ENCODE results near the gene PRR16. TPM values are rescaled to one million over a fixed set of nuclear protein-coding genes. Genes with fewer than 3 reads are reported as not detected.
"Not testable (repeated sequence)": the region's sequence is repeated elsewhere in the genome, so short reads cannot be mapped to it uniquely, and the experiment has no call there.

Gene PRR16
- total RNA-seq, result 10 to 100 TPM in 2 of 4 donors, 1 to 10 TPM in 2; 6.9 to 13.3 (median 8.9) TPM
- 7.5 TPM for polyA plus RNA-seq
- long read RNA-seq, donor 1, partial matches to known transcripts, result 0 of 3 reads
- long read RNA-seq, donor 1, other reads (novel, unspliced or antisense), result 3 of 3 reads
- long read RNA-seq, donor 2, result 0 reads
- long read RNA-seq, donor 3, partial matches to known transcripts, result 3 of 4 reads
- long read RNA-seq, donor 3, other reads (novel, unspliced or antisense), result 1 of 4 reads
- long read RNA-seq, donor 4, partial matches to known transcripts, result 2 of 3 reads
- long read RNA-seq, donor 4, other reads (novel, unspliced or antisense), result 1 of 3 reads

DNA sequence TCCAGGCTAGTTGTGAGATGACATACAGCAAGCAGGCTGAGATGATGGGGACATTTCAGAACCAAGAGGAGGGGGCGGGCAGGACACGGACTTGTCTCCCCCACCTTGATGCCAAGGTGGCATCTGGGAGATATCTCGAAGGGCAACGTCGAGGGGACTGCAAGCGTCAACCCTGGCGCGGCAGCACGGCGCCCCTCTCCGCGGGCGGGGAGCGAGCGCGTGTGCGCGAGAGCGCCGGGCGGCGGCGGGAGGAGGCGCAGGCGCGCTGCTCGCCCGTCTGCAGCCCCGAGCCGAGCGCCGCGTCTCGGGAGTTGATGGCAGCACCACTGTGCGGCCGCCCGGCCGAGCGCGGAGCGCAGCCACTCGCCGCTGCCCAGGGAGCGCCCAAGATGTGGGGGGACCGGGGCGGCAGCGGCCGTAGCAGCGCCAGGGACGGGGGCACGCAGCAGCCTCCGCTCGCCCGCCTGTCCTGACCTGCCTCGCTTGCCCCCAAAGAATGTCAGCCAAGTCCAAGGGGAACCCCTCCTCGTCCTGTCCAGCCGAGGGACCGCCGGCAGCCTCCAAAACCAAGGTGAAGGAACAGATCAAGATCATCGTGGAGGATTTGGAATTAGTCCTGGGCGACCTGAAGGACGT, at the start of gene PRR16:
PRR16 (plus strand) TSS at position 310 of the 636 bp plus-strand sequence.
- no peaks in the 10 kb centered on the region for H3K4me1 ChIP-seq (ENCODE audit: control insufficient read depth, insufficient read depth, low read length)
- peak within 1 kb of the TSS; percentile 90 for H3K4me3 ChIP-seq (ENCODE audit: low read length)
- no peaks in the 10 kb centered on the region for H3K27me3 ChIP-seq (ENCODE audit: control insufficient read depth, insufficient read depth)
- DNase-seq (peak; percentile 47 to 84 (median 82)), ATAC-seq (peak; percentile 92 to 95)
- intact Hi-C loops (cut with DNase I), result loop anchor here (5.0 to 10.0 kb wide), 3 partner anchors 409 to 527 kb away; no protein-coding TSS in a partner anchor
- under 1% methylated on average over 62 of the region's 62 CpGs for WGBS
- no peaks in the 10 kb centered on the region for H3K9me3 ChIP-seq (ENCODE audit: control insufficient read depth, low read length)
- peak within 1 kb of the TSS; percentile 34 for H3K27ac ChIP-seq (ENCODE audit: low read length)

DNA sequence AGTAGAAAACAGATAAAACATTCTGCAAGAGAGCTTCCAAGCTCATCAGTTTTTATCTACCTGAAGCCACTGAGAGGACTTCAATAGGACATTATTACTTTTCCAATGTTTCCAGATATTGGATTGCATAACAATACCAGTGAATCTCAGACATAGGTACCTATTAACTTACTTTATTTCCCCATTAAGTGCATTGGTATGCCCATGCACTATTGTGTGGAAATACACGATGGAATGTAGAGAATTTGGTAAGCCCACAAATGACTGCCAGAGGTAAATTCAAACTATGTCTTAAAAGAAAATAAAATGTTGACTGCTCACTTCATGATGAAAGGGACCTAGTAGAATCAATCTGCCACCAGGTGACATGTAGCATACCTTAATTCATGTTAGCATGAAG, 48.1 kb upstream of the PRR16 start:
- Histone ChIP-seq H3K4me1 (ENCODE audit: control insufficient read depth, insufficient read depth, low read length) (peaks cover under 1% of the 10 kb centered on the region), H3K9me3 (ENCODE audit: control insufficient read depth, low read length) (no peaks in the 10 kb centered on the region), H3K4me3 (ENCODE audit: low read length) (no peak overlapping the region), H3K27me3 (ENCODE audit: control insufficient read depth, insufficient read depth) (no peaks in the 10 kb centered on the region), H3K27ac (ENCODE audit: low read length) (no peak overlapping the region)
- intact Hi-C loops (cut with DNase I), result no loop called here
- WGBS, result 81% methylated on average over 1 of the region's 1 CpG
- DNase-seq (no peak), ATAC-seq (no peak)

DNA sequence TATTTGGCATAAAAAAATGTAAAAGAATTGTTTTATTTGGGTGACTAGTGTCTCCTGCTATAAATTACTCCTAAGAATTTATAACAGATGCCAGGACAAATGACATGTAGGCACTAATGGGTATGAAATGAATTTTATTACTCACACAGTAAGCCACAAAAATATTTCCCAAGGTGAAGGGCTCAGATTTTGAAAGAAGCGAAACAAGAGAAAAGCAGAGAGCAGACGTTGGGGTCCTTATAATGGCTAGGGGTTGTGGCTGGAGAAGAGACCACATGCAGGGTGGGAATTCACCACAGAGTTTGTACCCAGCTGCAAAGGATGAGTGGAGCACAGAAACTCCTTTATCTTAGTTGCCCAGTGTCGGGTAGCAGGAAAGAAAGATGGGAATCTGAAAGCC, 45.0 kb upstream of the PRR16 start:
- intact Hi-C loops (cut with DNase I), result no loop called here
- H3K4me3 ChIP-seq (ENCODE audit: low read length), result no peak overlapping the region
- no peaks in the 10 kb centered on the region for H3K27me3 ChIP-seq (ENCODE audit: control insufficient read depth, insufficient read depth)
- H3K4me1 ChIP-seq (ENCODE audit: control insufficient read depth, insufficient read depth, low read length), result no peaks in the 10 kb centered on the region
- ATAC-seq, result no peak
- H3K9me3 ChIP-seq (ENCODE audit: control insufficient read depth, low read length), result no peaks in the 10 kb centered on the region
- DNase-seq, result no peak
- H3K27ac ChIP-seq (ENCODE audit: low read length), result no peak overlapping the region
- WGBS, result 65% methylated on average over 3 of the region's 3 CpGs

DNA sequence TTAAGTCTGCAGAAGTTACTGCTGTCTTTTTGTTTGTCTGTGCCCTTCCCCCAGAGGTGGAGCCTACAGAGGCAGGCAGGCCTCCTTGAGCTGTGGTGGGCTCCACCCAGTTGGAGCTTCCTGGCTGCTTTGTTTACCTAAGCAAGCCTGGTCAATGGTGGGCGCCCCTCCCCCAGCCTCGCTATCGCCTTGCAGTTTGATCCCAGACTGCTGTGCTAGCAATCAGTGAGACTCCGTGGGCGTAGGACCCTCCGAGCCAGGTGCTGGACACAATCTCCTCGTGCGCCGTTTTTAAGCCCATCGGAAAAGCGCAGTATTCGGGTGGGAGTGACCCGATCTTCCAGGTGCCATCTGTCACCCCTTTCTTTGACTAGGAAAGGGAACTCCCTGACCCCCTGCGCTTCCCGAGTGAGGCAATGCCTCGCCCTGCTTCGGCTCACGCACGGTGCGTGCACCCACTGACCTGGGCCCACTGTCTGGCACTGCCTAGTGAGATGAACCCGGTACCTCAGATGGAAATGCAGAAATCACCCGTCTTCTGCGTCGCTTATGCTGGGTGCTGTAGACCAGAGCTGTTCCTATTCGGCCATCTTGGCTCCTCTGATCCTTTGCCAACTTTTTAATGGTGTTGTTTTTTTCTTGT, 37.3 kb upstream of the PRR16 start:
- intact Hi-C loops (cut with DNase I); H3K4me3 ChIP-seq (ENCODE audit: low read length); ATAC-seq; H3K9me3 ChIP-seq (ENCODE audit: control insufficient read depth, low read length); H3K27ac ChIP-seq (ENCODE audit: low read length); H3K27me3 ChIP-seq (ENCODE audit: control insufficient read depth, insufficient read depth); H3K4me1 ChIP-seq (ENCODE audit: control insufficient read depth, insufficient read depth, low read length): not testable (repeated sequence)
- 91% methylated on average over 25 of the region's 25 CpGs for WGBS
- DNase-seq, result peak in 1 of 3 donors; percentile 7

DNA sequence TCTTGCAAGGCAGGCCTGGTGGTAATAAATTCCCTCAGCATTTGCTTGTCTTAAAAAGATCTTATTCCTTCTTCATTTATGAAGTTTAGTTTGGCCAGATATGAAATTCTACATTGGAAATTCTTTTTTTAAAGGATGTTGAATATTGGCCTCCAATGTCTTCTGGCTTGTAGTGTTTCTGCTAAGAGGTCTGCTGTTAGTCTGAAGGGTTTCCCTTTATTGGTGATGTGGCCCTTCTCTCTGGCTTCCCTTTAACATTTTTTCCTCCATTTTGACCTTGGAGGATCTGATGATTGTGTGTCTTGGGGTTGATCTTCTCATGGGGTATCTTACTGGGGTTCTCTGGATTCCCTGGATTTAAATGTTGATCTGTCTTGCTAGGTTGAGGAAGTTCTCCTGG, 33.5 kb upstream of the PRR16 start:
- Histone ChIP-seq H3K4me3 (ENCODE audit: low read length) (no peak overlapping the region), H3K9me3 (ENCODE audit: control insufficient read depth, low read length) (no peaks in the 10 kb centered on the region), H3K27me3 (ENCODE audit: control insufficient read depth, insufficient read depth) (no peaks in the 10 kb centered on the region), H3K4me1 (ENCODE audit: control insufficient read depth, insufficient read depth, low read length) (no peaks in the 10 kb centered on the region), H3K27ac (ENCODE audit: low read length) (no peak overlapping the region)
- intact Hi-C loops (cut with DNase I), result no loop called here
- DNase-seq (no peak), ATAC-seq (no peak)

DNA sequence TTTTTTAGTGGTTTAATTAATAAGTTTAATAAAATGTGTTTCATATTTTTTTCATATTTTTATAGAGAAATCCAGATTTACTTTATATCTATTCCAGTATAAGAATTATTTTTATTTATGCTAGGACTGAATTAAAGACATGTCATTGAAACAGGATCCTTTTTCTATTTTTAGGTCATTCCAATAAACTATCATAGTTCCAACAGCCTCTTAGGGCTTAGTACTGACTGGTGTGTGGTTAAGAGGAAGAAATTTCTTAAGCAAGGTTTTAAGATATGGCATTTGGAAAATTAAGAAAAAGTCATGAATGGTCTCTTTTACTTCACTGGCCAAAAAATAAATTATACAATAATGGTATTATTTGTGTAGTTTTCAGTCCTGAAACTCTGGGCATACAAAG, 31.2 kb upstream of the PRR16 start:
- no peak for DNase-seq
- intact Hi-C loops (cut with DNase I), result no loop called here
- H3K27me3 ChIP-seq (ENCODE audit: control insufficient read depth, insufficient read depth), result no peaks in the 10 kb centered on the region

DNA sequence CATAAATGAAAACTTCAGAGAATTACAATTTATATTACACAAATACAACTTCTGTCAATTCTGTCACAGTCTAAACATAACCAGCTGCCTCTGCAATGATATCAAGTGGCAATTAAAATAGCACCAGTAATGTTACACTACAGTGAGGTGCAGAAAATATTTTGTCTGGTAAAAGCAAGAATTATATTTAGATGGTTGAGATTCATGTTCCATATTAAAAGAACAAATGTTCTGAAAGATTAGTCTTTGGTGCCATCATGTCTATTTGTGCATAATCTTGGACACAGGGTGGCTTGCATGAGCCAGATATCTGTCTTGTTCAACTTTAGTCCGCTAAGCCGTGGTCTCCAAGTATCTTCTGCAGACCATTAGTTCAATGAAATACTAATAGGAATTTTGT, 29.0 kb upstream of the PRR16 start:
- WGBS, result 53% methylated on average over 2 of the region's 2 CpGs
- no peak overlapping the region for H3K27ac ChIP-seq (ENCODE audit: low read length)
- ATAC-seq, result peak in 1 of 2 donors; percentile 64

More for the DNA sequence above, 31.2 kb upstream of the PRR16 start:
- Histone ChIP-seq H3K27ac (ENCODE audit: low read length) (no peak overlapping the region), H3K9me3 (ENCODE audit: control insufficient read depth, low read length) (no peaks in the 10 kb centered on the region), H3K4me1 (ENCODE audit: control insufficient read depth, insufficient read depth, low read length) (no peaks in the 10 kb centered on the region), H3K4me3 (ENCODE audit: low read length) (no peak overlapping the region)
- no peak for ATAC-seq

DNA sequence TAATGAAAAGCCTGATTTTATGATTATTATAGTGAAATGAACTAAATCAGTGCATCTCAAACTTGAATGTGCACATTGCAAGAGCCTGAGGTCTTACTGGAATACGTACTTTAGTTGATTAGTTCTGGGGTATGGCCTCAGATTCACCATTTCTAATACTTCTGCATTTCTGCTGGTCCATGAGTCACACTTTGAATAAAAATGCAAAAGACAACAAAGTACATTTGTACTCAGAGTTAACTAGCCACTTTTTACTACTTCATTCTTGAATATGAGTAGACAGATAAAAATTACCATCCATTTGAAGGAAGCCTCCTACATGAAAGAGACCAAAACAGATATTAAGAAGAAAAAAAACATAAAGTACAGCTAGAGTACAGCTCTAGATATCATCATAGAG, 27.1 kb upstream of the PRR16 start:
- ATAC-seq (no peak), DNase-seq (no peak)
- Histone ChIP-seq H3K9me3 (ENCODE audit: control insufficient read depth, low read length) (no peaks in the 10 kb centered on the region), H3K4me3 (ENCODE audit: low read length) (no peak overlapping the region), H3K27ac (ENCODE audit: low read length) (no peak overlapping the region), H3K27me3 (ENCODE audit: control insufficient read depth, insufficient read depth) (no peaks in the 10 kb centered on the region), H3K4me1 (ENCODE audit: control insufficient read depth, insufficient read depth, low read length) (no peaks in the 10 kb centered on the region)
- 89% methylated on average over 1 of the region's 1 CpG for WGBS
- intact Hi-C loops (cut with DNase I), result no loop called here

More for the DNA sequence above, 29.0 kb upstream of the PRR16 start:
- H3K4me1 ChIP-seq (ENCODE audit: control insufficient read depth, insufficient read depth, low read length), result no peaks in the 10 kb centered on the region
- DNase-seq, result no peak
- no peak overlapping the region for H3K4me3 ChIP-seq (ENCODE audit: low read length)
- intact Hi-C loops (cut with DNase I), result no loop called here
- no peaks in the 10 kb centered on the region for H3K9me3 ChIP-seq (ENCODE audit: control insufficient read depth, low read length)
- H3K27me3 ChIP-seq (ENCODE audit: control insufficient read depth, insufficient read depth), result no peaks in the 10 kb centered on the region

DNA sequence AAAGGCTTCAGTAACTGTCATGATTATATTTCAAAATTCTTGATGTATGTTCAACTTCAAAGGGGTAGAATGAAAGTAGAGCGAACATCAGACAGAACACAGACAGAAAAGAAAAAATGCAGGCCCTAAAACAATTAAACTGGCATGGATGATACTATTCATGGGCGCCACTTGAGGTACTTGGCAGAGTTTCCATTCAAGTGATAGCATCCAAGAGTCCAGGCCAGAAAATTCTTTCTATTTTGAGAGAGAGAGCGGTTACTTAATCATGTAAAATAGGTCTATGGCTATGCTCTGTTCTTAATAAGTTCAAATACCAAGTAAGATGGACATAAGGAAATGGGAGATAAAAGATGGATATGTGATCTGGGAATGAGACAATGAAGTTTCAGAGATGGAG, 21.4 kb upstream of the PRR16 start:
- ATAC-seq (peak; percentile 64 to 75), DNase-seq (no peak)
- Histone ChIP-seq H3K4me3 (ENCODE audit: low read length) (no peak overlapping the region), H3K27me3 (ENCODE audit: control insufficient read depth, insufficient read depth) (no peaks in the 10 kb centered on the region), H3K27ac (ENCODE audit: low read length) (no peak overlapping the region), H3K4me1 (ENCODE audit: control insufficient read depth, insufficient read depth, low read length) (no peaks in the 10 kb centered on the region), H3K9me3 (ENCODE audit: control insufficient read depth, low read length) (no peaks in the 10 kb centered on the region)
- intact Hi-C loops (cut with DNase I), result no loop called here
- 64% methylated on average over 3 of the region's 3 CpGs for WGBS

DNA sequence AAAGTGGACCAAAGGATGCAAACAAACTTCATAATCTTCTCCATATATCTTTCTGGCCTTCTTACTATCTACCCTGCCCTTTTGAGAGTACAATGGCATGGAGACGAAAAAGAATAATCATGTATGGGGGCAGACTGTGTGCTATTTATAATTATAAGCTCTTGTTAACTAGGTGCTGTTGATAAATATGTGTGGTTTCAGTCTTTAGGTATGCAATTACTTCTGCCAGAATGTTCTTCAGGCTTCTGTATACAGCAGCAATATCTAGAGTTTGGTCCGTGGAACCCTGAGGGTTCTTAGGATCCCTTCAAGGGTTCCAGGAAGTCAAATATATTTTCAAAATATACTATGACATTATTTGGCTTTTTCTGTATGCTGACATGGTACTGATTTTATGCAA, 20.5 kb upstream of the PRR16 start:
- 62% methylated on average over 2 of the region's 2 CpGs for WGBS
- Histone ChIP-seq H3K27me3 (ENCODE audit: control insufficient read depth, insufficient read depth) (no peaks in the 10 kb centered on the region), H3K9me3 (ENCODE audit: control insufficient read depth, low read length) (no peaks in the 10 kb centered on the region), H3K27ac (ENCODE audit: low read length) (no peak overlapping the region), H3K4me3 (ENCODE audit: low read length) (no peak overlapping the region), H3K4me1 (ENCODE audit: control insufficient read depth, insufficient read depth, low read length) (no peaks in the 10 kb centered on the region)
- no peak for ATAC-seq
- DNase-seq, result no peak
- intact Hi-C loops (cut with DNase I), result no loop called here

DNA sequence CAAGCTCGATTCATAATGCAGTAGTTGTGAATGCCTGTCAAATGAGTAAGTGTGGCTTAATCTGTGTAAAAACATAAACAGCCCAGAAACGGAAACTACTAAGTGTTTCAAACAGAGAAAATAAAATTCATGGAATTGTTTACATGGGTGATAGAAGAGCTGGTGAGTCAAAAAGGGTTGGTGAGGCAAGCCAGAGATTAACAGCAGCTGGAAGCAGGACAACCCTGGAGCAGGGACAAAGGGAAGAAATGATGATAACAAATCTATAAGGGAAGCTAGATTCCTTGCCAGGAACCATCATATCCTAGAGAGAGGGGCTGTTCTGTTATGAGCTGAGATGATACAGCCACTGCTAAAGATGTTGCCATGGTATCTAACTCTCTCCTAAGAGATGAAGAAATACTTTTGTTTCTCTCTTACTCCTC, 18.0 kb upstream of the PRR16 start:
- Histone ChIP-seq H3K27ac (ENCODE audit: low read length) (no peak overlapping the region), H3K4me3 (ENCODE audit: low read length) (no peak overlapping the region), H3K4me1 (ENCODE audit: control insufficient read depth, insufficient read depth, low read length) (peaks cover 2% of the 10 kb centered on the region), H3K27me3 (ENCODE audit: control insufficient read depth, insufficient read depth) (no peaks in the 10 kb centered on the region), H3K9me3 (ENCODE audit: control insufficient read depth, low read length) (no peaks in the 10 kb centered on the region)
- intact Hi-C loops (cut with DNase I), result no loop called here
- peak in 1 of 3 donors; percentile 10 for DNase-seq
- WGBS, result 14% methylated on average over 2 of the region's 2 CpGs
- ATAC-seq, result peak; percentile 44 to 72
